Neural progenitor cell (in vitro differentiated cells): Measurements from ENCODE around the gene LRP6. TPM values are rescaled to one million over a fixed set of nuclear protein-coding genes. Genes with fewer than 3 reads are reported as not detected.

Source experiments
- DNase-seq: peaks from one replicate; pipeline ENCODE4 v3.0.0-alpha.2; 2016; ENCODE audit warnings: low spot score
- H2AFZ ChIP-seq: fragments of 200-600 bp; sonication (generic); replicated peaks from 2 replicates; pipeline ENCODE4 v1.6.1; 2016; ENCODE audit warnings: antibody characterized with exemption
- H3F3A ChIP-seq: fragments of 200-600 bp; sonication (generic); 2 replicates; pipeline ENCODE4 v1.6.1; 2016; ENCODE audit warnings: antibody characterized with exemption, low read depth
- H3K27ac ChIP-seq: fragments of 200-600 bp; sonication (generic); 2 replicates; pipeline ENCODE4 v1.5.1; 2016; ENCODE audit warnings: mild to moderate bottlenecking
- H3K27me3 ChIP-seq: fragments of 200-600 bp; sonication (generic); 2 replicates; pipeline ENCODE4 v1.6.1; 2016; ENCODE audit warnings: mild to moderate bottlenecking, moderate library complexity
- H3K36me3 ChIP-seq: fragments of 200-600 bp; sonication (generic); 2 replicates; pipeline ENCODE4 v1.5.1; 2016
- H3K4me1 ChIP-seq: fragments of 200-600 bp; sonication (generic); 2 replicates; pipeline ENCODE4 v1.6.1; 2016; ENCODE audit warnings: mixed run types
- H3K4me2 ChIP-seq: fragments of 200-600 bp; sonication (generic); 2 replicates; pipeline ENCODE4 v1.6.1; 2016
- H3K4me3 ChIP-seq: fragments of 200-600 bp; sonication (generic); 2 replicates; pipeline ENCODE4 v1.5.1; 2016
- H3K79me2 ChIP-seq: fragments of 200-600 bp; sonication (generic); 2 replicates; pipeline ENCODE4 v1.6.1; 2016; ENCODE audit warnings: low read depth
- H3K9ac ChIP-seq: fragments of 200-600 bp; sonication (generic); 2 replicates; pipeline ENCODE4 v1.6.1; 2016
- H3K9me3 ChIP-seq: fragments of 200-600 bp; sonication (generic); 2 replicates; pipeline ENCODE4 v1.5.1; 2016; ENCODE audit warnings: low read depth
- H4K20me1 ChIP-seq: fragments of 200-600 bp; sonication (generic); 2 replicates; pipeline ENCODE4 v1.6.1; 2016; ENCODE audit warnings: low read depth
- H3K27ac Mint-ChIP-seq: 3 replicates; pipeline ENCODE4 v1.8.0; 2021; ENCODE audit warnings: mixed read lengths
- H3K27me3 Mint-ChIP-seq: 2 replicates; pipeline ENCODE4 v1.8.0; 2022; ENCODE audit warnings: low read depth, mild to moderate bottlenecking, inconsistent platforms, moderate library complexity, mixed read lengths; ENCODE audit not compliant: insufficient read depth
- H3K36me3 Mint-ChIP-seq: 3 replicates; pipeline ENCODE4 v1.8.0; 2021; ENCODE audit warnings: mixed read lengths
- H3K4me1 Mint-ChIP-seq: 3 replicates; pipeline ENCODE4 v1.8.0; 2021; ENCODE audit warnings: mixed read lengths
- H3K4me3 Mint-ChIP-seq: 3 replicates; pipeline ENCODE4 v1.8.0; 2021; ENCODE audit warnings: mild to moderate bottlenecking, moderate library complexity, mixed read lengths
- H3K9me3 Mint-ChIP-seq: 3 replicates; pipeline ENCODE4 v1.8.0; 2020; ENCODE audit warnings: mixed read lengths
- CTCF ChIP-seq: fragments of 200-600 bp; sonication (generic); IDR thresholded peaks from 2 replicates; pipeline ENCODE4 v1.5.1; 2017; ENCODE audit warnings: antibody characterized with exemption, mild to moderate bottlenecking
- EZH2 ChIP-seq: fragments of 200-600 bp; sonication (generic); IDR thresholded peaks from 2 replicates; pipeline ENCODE4 v1.6.1; 2017; ENCODE audit warnings: antibody characterized with exemption, mild to moderate bottlenecking, moderate library complexity
- EZH2phosphoT487 ChIP-seq: fragments of 200-600 bp; sonication (generic); IDR thresholded peaks from 2 replicates; pipeline ENCODE4 v1.6.1; 2017; ENCODE audit warnings: antibody characterized with exemption
- total RNA-seq: library from RNA; depleted of rRNA; stranded (reverse); fragments of >200 nt; gene quantifications from 2 replicates; pipeline ENCODE4 v1.2.3, GENCODE V29; 2015; ENCODE audit warnings: low replicate concordance

LRP6 gene
- total RNA-seq, 1 donor from 2014 or later: 68.0 TPM

- Histone ChIP-seq H3K27ac (no peak overlapping the region), H3K36me3 (no peaks in the 10 kb centered on the region), H3K4me2 (no peak overlapping the region), H3F3A (peaks cover 8% of the 10 kb centered on the region), H4K20me1 (peaks cover 5% of the 10 kb centered on the region), H3K27me3 (no peaks in the 10 kb centered on the region), H3K9me3 (no peaks in the 10 kb centered on the region), H3K4me1 (peaks cover 14% of the 10 kb centered on the region), H3K4me3 (no peak overlapping the region), H3K79me2 (no peaks in the 10 kb centered on the region), H3K9ac (no peak overlapping the region), H2AFZ (no peak overlapping the region)
- no peak for DNase-seq
- TF ChIP-seq EZH2phosphoT487 (no peak), CTCF (no peak), EZH2 (no peak)
- H3K4me3 Mint-ChIP-seq: no peak overlapping the region
- peaks cover 2% of the 10 kb centered on the region for H3K36me3 Mint-ChIP-seq
- peaks cover 5% of the 10 kb centered on the region for H3K27me3 Mint-ChIP-seq
- H3K27ac Mint-ChIP-seq: no peak overlapping the region
- H3K9me3 Mint-ChIP-seq: no peaks in the 10 kb centered on the region
- peaks cover 19% of the 10 kb centered on the region for H3K4me1 Mint-ChIP-seq
Observed at GRCh38 chr12:12091071-12091470, 175.8 kb downstream of the LRP6 start.

- Histone ChIP-seq H3F3A (peaks cover 8% of the 10 kb centered on the region), H3K27me3 (no peaks in the 10 kb centered on the region), H3K36me3 (no peaks in the 10 kb centered on the region), H3K4me2 (no peak overlapping the region), H2AFZ (no peak overlapping the region), H3K4me3 (no peak overlapping the region), H3K4me1 (peaks cover 14% of the 10 kb centered on the region), H3K79me2 (no peaks in the 10 kb centered on the region), H3K9me3 (no peaks in the 10 kb centered on the region), H3K27ac (no peak overlapping the region), H4K20me1 (peaks cover 5% of the 10 kb centered on the region), H3K9ac (no peak overlapping the region)
- TF ChIP-seq EZH2 (no peak), CTCF (no peak), EZH2phosphoT487 (no peak)
- Mint-ChIP-seq H3K36me3 (no peaks in the 10 kb centered on the region), H3K4me3 (no peak overlapping the region), H3K27ac (no peak overlapping the region), H3K27me3 (peaks cover 5% of the 10 kb centered on the region), H3K9me3 (no peaks in the 10 kb centered on the region), H3K4me1 (peaks cover 19% of the 10 kb centered on the region)
- DNase-seq: no peak
Observed at GRCh38 chr12:12088761-12089160, 178.1 kb downstream of the LRP6 start.

GRCh38 chr12:12088147-12088546, 178.7 kb downstream of the LRP6 start:
- H3K4me1 Mint-ChIP-seq: peaks cover 19% of the 10 kb centered on the region
- Histone ChIP-seq H3K79me2 (no peaks in the 10 kb centered on the region), H3K27me3 (no peaks in the 10 kb centered on the region), H3K4me2 (no peak overlapping the region), H3K27ac (no peak overlapping the region), H3K9ac (no peak overlapping the region), H3K4me3 (no peak overlapping the region), H3K9me3 (no peaks in the 10 kb centered on the region), H2AFZ (no peak overlapping the region), H3K36me3 (no peaks in the 10 kb centered on the region), H3K4me1 (peaks cover 14% of the 10 kb centered on the region), H4K20me1 (peaks cover 5% of the 10 kb centered on the region), H3F3A (peaks cover 8% of the 10 kb centered on the region)
- no peak for DNase-seq
- H3K36me3 Mint-ChIP-seq: no peaks in the 10 kb centered on the region
- H3K27me3 Mint-ChIP-seq: peaks cover 7% of the 10 kb centered on the region
- H3K9me3 Mint-ChIP-seq: no peaks in the 10 kb centered on the region
- H3K27ac Mint-ChIP-seq: no peak overlapping the region
- H3K4me3 Mint-ChIP-seq: no peak overlapping the region
- TF ChIP-seq EZH2phosphoT487 (no peak), CTCF (no peak), EZH2 (no peak)

- H3K9me3 ChIP-seq: no peaks in the 10 kb centered on the region
- H3K4me3 ChIP-seq: no peak overlapping the region
- peaks cover 8% of the 10 kb centered on the region for H3F3A ChIP-seq
- no peaks in the 10 kb centered on the region for H3K36me3 Mint-ChIP-seq
- H3K79me2 ChIP-seq: no peaks in the 10 kb centered on the region
- H3K27ac ChIP-seq: no peak overlapping the region
- H3K4me1 Mint-ChIP-seq: peaks cover 19% of the 10 kb centered on the region
- no peak overlapping the region for H2AFZ ChIP-seq
- no peak for DNase-seq
- TF ChIP-seq EZH2phosphoT487: no peak
- TF ChIP-seq EZH2: no peak
- TF ChIP-seq CTCF: no peak
- H3K36me3 ChIP-seq: no peaks in the 10 kb centered on the region
- peaks cover 14% of the 10 kb centered on the region for H3K4me1 ChIP-seq
- no peaks in the 10 kb centered on the region for H3K9me3 Mint-ChIP-seq
- H3K4me2 ChIP-seq: no peak overlapping the region
- H3K27me3 Mint-ChIP-seq: peaks cover 7% of the 10 kb centered on the region
- peaks cover 5% of the 10 kb centered on the region for H4K20me1 ChIP-seq
- no peak overlapping the region for H3K4me3 Mint-ChIP-seq
- H3K27me3 ChIP-seq: no peaks in the 10 kb centered on the region
- H3K27ac Mint-ChIP-seq: peak overlapping the region; percentile 44
- H3K9ac ChIP-seq: no peak overlapping the region
Observed at GRCh38 chr12:12087693-12088034, 179.2 kb downstream of the LRP6 start.
